Measurements from ENCODE around the gene MLXIP. TPM values are rescaled to one million over a fixed set of nuclear protein-coding genes. Genes with fewer than 3 reads are reported as not detected.

Gene MLXIP
- polyA plus RNA-seq, 12 donors = 19.4 to 228 (median 32.2) TPM

GRCh38 chr12:122072031-122072970, 6.3 kb upstream of the MLXIP start:
- no peak for DNase-seq

- DNase-seq = no peak
Observed at GRCh38 chr12:122073815-122074214, 4.7 kb upstream of the MLXIP start.

DNA sequence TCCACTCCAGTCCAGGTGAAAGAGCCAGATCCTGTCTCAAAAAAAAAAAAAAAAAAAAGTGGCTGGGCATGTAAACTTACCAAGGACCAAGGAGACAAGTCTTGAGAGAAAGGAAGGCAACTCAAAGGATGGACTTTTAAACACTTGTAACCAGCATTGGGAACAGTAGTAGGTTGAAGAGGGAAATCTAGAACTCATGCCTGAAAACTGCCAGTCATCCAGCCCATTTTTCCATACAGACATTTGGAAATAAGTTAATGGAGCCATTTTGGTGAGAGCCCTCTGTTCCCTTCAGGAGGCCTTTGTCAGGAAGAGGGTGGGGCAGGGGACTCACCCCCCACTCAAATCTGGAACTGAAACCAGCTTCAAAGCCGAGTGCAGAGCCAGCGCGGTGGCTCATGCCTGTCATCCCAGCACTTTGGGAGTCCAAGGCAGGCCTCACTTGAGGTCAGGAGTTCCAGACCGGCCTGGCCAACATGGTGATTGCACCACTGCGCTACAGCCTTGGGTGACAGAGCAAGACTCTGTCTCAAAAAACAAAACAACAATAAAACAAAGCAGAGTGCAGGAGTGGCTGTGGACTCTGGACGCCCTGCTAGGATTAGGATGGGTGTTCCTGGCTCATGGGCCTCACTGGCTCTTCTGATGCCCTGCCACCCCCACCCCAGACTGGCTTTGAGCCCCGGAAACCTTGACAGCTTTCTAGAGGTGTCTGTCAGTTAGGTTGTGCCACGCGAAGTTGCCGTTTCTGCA, 1.6 kb upstream of the MLXIP start:
- DNase-seq = no peak

- DNase-seq = no peak
Observed at GRCh38 chr12:122079033-122079531, 526 bp downstream of the MLXIP start.

- DNase-seq = no peak
Observed at GRCh38 chr12:122079532-122080081, 1.1 kb downstream of the MLXIP start.

DNA sequence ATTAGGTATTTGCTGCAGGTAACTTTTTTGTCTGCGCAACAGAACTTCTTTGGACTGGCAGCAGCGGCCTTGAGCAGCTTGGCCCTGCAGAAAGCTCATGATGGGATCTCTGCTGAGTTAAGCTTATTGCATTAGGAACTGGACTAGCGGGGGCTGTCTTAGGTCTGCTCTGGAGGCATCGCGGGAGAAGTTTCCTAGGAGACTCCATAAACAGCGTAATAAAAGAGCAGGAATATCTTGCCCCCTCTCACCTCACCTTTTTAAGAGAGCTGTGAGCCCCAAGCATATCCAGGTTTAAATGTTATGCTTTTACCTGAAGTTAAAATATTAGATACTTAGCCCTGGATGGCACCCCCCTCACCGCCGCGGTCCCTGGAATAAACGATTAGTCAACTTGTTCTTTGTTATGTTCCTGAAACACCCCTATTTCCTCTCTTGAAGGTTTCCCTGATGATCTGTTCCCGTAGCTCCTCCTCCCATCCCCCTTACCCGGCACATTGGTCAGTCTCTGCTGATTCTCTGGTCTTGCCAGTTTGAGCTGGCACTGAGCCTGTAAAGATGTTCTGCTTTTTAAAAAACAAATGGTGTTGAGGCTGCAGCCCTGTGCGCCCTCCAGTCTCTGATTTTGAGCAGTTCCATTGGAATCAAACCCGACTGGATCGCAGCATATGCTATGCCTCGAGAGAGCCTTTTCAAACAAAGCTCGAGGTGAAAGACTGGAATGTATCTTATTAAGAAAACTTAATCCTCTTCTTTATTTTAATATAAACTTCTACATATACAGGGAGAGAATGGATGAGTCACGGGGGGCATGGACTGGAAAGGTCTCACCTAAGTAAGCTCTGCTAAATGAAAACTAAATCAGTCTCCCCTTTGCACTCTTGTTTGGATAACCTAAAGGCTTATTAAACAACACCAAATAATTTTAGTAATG, 1.9 kb downstream of the MLXIP start:
- peak; percentile 58 for DNase-seq

DNA sequence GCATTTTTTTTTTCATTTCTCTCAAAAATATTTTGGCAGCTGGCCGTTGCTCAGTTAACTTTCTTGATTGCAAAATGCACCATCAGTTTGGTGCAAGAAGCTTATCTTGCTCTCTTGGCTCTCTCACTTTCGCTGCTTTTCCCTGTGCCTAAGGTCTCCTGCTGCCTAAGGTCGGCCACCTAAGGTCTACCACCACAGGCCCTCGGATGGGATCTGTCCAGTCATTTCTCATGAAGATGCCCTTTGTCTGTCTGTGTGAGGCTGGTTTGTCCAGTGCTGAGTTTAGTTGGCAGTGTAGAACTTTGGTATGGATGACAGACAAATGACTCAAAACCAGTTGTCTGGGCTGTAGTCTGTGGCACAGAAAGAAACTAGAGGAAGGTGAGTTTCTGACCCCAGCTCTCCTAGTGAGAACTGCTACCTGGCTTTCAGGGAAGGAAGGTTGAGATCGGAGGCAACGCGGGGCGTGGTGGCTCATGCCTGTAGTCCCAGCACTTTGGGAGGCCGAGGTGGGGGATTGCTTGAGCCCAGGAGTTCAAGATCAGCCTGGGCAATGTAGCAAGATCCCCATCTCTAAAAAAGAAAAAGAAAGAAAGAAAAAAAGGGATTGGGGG, 2.6 kb downstream of the MLXIP start:
- no peak for DNase-seq

DNA sequence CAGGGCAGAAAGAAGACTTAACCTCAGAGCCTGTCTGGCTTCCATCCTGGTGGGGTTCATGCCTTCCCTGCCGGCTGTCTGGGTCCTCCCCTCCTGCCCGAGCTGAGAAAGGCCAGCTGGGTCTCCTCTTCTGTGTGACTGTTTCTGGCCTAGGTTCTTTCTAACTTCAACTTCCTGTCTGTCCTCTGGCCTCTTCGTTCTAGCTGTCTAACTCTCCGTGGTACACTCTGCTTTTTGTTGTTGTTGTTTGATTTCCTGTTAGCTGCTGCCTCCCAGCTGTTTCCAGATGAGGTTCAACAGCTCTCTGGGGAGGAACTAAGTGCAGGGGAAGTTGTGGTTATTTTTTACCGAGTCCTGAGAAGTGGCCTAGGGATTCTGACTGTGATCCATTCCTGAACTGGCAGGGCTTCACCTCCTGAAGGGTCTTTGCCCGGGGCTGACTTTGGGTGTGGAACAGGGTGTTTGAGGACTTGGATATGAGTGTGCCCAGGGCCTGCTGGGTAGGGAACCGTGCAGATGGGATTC, 3.2 kb downstream of the MLXIP start:
- no peak for DNase-seq

- DNase-seq = no peak
Observed at GRCh38 chr12:122082621-122083356, 4.2 kb downstream of the MLXIP start.

DNA sequence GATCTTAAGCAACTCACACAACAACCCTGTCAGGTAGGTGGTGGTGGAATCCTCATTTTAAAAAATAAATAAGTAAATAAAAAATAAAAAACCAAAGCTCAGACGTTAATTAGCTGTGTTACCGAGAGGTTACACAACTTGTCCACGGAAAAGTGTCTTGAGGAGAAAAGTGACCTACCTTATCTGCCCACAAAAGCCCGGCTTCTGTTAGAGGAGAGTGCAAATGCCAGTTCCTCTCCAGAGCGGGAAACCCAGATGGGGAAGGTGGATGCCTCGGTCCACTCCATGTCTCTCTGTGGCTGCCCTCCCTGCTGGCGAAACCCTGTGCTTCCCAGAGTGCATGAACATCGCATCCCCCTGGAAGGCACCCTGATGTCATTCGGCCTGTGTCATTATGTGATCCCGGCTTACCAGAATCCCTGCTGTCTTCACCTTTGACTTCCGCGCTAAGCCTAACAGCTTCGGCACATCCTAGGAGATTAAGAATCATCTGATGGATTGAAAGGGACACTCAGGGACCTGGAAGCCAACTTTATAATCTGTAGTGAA, 6.4 kb downstream of the MLXIP start:
- no peak for DNase-seq

- DNase-seq = no peak
Observed at GRCh38 chr12:122085591-122085990, 7.0 kb downstream of the MLXIP start.

DNA sequence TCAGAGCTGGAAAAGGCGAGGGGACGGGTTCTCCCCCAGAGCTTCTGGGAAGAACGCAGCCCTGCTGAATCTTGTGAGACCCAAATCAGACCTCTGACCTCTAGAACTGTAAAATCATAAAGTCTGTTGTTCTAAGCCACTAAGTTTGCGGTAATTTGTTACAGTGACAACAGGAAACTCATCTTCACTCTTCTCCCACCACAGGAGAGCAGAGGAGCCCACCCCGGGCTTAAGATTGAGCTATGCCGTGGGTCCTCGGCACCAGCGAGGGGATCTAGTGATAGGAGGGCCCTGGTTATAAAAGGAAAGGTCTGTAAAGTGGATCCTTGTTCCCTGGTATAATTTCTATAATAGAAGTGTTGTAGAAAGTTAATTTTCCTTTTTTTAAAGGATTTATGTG, 7.6 kb downstream of the MLXIP start:
- DNase-seq = no peak

DNA sequence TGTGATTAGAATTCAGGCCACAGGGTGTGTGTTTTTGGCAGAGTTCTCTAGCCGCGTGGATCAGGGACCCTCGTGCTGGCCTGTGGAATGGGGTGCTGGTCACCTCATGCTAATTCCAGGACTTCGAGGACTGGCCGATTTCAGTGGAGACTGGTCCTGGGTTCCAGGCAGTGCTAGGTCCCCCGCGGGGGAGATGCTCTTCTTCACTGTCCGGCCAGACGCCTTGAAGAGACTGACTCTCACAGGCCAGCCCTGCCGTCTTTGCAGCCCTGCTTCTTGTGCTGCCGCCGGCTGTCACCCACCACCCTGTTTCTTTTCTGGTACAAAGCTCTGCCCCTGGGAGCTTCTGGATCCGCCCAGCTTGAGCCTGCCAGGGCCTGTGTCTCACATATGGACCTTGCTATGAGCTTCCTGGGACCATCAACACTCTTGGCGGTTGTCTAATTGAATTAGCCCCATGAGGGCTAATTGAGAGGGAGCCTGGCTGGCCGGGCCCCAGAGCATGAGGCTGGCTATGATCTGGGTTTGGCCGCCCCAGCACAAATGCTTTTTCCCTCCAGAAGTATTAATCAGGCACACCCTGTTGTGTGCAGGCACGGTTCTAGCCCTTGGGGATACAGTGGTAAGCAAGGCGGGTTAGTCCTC, 8.2 kb downstream of the MLXIP start:
- no peak for DNase-seq

- no peak for DNase-seq
Observed at GRCh38 chr12:122087431-122088178, 9.0 kb downstream of the MLXIP start.

GRCh38 chr12:122088179-122088810, 9.7 kb downstream of the MLXIP start:
- no peak for DNase-seq

DNA sequence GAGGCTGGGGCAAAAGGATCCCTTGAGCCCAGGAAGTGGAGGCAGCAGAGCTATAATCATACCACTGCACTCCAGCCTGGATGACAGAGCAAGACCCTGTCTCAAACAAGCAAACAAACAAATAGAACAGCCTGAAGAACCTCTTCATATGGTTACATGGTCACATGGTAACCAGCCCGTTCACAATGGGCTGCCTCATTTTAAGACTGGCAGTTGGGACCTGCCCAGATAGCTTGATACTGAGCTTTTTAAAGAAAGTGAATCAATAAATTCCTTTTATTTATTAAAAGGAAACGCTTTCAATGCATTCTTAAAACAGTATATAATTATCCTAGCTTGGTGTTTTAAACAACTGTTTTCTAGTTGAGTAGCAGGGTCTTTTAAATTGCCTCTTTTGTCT, 10.5 kb downstream of the MLXIP start:
- DNase-seq = no peak

GRCh38 chr12:122090759-122091515, 12.4 kb downstream of the MLXIP start:
- DNase-seq = no peak

Data from muscle of arm (tissue), 12 donors.